ENCODE results near the gene ACYP2.
"Not testable (repeated sequence)": the region's sequence is repeated elsewhere in the genome, so short reads cannot be mapped to it uniquely, and the experiment has no call there.

The ACYP2 gene

GRCh38 chr2:54271843-54272627 lies 156.6 kb downstream of the ACYP2 start:
- DNase-seq (ENCODE audit: low read depth), result no peak

- peak; percentile 18 for DNase-seq (ENCODE audit: low read depth)
Measured at GRCh38 chr2:54274781-54275242, 159.4 kb downstream of the ACYP2 start.

GRCh38 chr2:54275541-54275940 lies 160.1 kb downstream of the ACYP2 start:
- no peak for DNase-seq (ENCODE audit: low read depth)

DNA sequence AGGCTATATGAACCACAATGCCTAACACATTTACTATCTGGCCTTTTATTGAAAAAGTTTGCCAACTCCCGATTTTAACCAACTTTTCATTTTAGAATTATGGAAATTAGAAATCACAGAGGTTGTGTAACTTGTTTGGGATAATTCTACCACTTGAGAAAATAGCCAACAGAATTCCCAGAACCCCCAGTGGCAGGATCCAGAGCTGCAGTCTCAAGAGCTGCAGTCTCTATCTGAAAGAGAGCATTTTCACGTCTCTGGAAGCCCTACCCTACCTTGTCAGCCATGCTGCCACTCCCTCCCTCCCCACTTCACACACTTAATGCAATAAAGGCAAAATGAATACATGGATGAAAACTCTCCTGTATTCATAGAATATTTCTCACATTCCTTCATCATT lies 164.0 kb downstream of the ACYP2 start:
- no peak for DNase-seq (ENCODE audit: low read depth)

DNA sequence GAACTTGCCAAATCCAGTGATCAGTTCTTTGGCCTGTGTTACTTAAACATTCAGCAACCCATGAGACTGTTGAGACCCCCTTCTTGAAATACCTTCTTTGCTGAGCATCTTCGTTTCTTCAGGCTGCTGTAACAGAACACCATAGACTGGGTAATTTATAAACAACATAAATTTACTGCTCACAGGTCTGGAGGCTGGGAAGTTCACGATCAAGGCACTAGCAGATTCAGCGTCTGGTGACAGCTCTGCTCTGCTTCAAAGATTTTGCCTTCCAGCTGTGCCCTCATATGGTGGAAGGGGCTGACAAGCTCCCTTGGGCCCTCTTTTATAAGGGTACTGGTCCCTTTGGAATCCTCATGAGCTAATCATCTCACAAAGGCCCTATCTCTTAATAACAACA lies 169.4 kb downstream of the ACYP2 start:
- DNase-seq (ENCODE audit: low read depth), result no peak

DNA sequence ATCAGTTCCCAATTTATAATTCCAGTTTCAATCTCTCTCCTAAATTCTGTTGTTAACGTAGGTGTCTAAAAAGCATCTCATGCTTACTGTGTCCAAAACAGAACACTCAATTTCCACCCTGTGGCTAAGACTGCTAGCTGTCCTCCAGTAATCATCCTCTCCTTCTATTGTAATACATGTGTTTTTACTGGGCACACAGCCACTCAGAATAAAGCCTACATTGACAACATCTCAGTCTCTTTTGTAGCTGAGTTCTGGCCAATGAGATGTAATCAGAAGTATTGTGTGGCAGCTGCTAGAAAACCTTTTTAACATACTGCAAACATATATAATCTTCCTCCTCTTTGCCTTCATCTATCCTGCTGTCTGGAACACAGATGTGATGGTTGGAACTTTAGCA lies 170.0 kb downstream of the ACYP2 start:
- DNase-seq (ENCODE audit: low read depth), result no peak

GRCh38 chr2:54287532-54287931 lies 172.1 kb downstream of the ACYP2 start:
- no peak for DNase-seq (ENCODE audit: low read depth)

DNA sequence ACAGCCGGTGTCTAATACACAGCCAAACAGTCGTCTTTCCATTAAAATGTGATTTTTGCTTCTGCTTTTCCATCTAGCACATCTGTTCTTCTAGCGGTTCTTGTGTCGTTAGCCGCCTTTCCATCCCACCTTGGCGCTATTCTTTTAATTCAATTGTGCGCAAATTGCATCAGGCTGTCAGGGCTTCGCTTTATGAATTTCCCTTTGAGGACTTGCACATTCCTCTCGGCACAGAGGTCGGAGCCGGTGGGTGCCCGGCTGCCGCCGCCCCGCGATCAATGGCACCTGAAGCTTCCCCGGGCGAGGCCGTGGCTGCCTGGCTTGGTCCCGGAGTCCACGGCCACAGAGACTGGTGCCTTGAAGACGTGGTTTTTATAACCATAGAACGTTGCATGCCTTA lies 174.5 kb downstream of the ACYP2 start:
- DNase-seq (ENCODE audit: low read depth), result no peak

GRCh38 chr2:54290356-54291025 lies 175.1 kb downstream of the ACYP2 start:
- DNase-seq (ENCODE audit: low read depth), result no peak

DNA sequence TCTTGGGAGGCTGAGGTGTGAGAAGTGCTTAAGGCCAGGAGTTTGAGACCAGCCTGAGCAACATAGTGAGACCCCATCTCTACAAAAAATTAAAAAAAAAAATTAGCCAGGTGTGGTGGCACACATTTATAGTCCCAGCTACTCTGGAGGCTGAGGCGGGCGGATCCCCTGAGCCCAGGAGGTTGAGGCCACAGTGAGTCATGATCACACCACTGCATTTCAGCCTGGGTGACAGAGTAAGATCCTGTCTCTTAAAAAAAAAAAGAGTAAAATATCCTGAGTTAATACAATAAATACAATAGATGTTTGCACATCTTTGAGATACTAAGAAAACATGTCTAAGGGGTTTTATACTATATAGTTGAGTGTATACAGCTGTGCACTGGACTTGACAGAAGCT lies 179.2 kb downstream of the ACYP2 start:
- DNase-seq (ENCODE audit: low read depth), result not testable (repeated sequence)

DNA sequence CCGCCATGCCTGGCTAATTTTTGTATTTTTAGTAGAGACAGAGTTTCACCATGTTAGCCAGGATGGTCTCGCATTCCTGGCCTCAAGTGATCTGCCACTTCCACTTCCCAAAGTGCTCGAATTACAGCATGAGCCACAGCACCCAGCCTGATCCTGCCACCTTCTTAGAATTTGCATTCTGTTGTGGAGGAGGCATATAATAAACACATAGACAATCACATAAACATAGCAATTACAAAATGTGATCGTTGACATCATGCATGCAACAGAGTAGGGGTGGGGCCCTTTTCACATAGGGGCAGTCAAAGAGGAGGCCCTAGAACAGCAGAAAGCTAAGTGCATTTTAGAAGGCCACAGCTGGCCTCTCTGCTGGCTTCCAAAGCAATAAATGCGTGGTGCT lies 180.5 kb downstream of the ACYP2 start:
- no peak for DNase-seq (ENCODE audit: low read depth)

- no peak for DNase-seq (ENCODE audit: low read depth)
Measured at GRCh38 chr2:54298514-54298913, 183.1 kb downstream of the ACYP2 start.

DNA sequence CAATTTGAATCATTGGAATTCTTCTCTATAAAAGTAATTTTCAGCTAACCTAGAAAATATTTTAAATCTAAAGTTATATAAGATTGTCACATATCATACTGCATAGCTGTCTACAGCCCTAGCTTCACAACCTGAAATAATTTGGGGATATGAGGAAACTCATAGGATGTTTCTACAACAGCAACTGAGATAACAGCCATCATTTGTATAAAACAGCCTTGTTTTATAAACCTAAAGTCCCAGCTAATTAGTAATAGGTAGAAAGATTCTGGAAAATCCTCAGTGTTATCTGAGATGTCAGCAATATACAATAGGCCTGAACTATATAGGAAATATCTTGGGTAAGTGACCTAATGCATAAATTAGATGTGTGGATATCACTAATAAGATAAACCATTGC lies 188.2 kb downstream of the ACYP2 start:
- DNase-seq (ENCODE audit: low read depth), result no peak

GRCh38 chr2:54306556-54306955 lies 191.1 kb downstream of the ACYP2 start:
- DNase-seq (ENCODE audit: low read depth), result no peak

DNA sequence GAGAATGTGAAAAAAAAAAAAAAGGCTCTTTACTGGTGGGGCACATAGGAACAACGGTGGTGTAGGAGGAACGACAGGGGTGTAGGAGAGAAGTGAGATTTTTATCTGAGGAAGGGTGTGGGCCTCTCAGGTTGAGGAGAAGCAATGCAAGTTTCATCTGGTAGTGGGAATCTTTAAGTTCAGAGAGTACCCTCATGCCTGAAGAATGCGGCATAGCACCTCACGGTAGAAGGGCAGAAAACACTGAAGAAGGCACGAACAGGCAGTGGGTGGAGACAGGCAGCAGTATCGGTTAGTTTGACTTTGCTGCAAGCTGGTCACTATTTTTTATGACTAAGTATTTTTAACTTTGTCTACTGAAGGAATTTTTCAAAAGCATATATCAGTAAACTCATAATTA lies 192.8 kb downstream of the ACYP2 start:
- peak; percentile 10 for DNase-seq (ENCODE audit: low read depth)

DNA sequence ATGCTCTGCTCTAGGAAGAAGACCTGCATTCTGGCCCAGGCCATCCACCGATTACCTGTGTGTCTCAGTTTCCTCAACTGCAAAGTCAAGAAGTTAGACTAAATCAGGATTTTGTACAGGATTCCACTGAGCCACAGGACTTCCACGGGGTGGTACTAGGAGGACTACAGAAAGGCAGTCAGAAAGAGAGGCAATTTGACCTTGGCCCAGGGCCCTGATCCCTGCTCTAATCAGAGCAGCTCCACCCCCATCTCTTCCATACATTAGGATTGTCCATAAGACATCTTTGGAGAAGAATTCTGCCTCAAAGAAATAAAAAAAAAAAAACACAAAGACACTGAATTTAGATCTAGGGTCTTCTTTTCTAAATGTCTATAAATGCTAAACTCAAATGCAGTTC lies 193.4 kb downstream of the ACYP2 start:
- no peak for DNase-seq (ENCODE audit: low read depth)

GRCh38 chr2:54310311-54310710 lies 194.9 kb downstream of the ACYP2 start:
- no peak for DNase-seq (ENCODE audit: low read depth)

DNA sequence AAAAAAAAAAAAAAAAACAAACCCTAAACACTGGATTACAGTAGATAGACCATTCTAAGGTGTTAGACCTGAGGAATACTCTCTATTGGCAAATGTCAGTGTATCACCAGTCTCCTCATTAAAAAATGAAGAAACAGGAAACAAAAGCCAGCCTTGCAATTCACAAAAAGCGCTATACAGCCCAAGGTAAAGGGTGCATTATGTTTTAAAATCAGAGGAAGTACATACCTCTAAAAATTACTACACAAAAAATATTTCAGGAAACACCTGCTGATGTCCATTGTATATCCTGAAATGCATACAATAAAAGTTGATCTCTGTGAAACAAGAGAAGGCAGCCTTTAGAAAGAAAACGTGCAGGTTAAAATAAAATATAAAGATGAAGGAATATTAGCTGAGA lies 195.5 kb downstream of the ACYP2 start:
- DNase-seq (ENCODE audit: low read depth), result no peak

GRCh38 chr2:54313147-54313546 lies 197.7 kb downstream of the ACYP2 start:
- DNase-seq (ENCODE audit: low read depth), result no peak

- DNase-seq (ENCODE audit: low read depth), result no peak
Measured at GRCh38 chr2:54317973-54318372, 202.6 kb downstream of the ACYP2 start.

DNA sequence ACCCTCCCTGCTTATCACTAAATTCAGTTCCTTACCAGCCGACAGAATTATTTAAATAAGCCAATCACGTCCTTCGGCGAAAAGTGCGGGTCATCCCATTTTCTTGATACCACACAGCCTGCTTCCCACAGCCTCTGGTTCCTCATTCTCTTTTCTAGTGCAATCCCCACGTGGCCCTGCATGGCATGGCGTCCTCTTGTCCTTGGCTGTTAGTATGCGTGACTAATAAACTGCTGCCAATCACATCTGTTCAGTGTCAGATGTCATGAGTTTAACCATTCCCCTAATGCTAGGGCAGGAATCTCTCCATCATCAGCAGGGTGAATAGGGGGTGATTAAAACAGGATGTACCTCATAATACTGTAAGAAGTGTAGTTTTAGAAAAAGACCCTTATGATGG lies 203.4 kb downstream of the ACYP2 start:
- DNase-seq (ENCODE audit: low read depth), result no peak

DNA sequence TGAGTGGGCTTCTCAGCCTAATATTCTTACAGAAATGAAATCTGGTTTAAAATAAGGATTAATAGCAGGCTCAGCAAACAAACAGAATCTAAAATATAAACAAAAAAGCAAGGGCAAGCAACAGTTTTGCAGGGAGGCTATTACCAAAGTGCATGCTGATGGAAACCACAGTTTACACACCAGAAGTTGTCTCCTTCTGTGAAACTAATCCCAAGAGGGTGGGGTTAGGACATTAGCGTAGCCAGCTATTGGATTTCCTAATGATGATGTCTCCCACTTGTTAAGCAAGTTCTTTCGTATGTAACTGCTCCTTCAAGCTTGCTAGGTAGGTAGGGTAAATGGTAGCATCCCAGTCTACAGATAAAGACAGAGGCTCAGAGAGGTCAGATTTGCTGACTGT lies 205.6 kb downstream of the ACYP2 start:
- no peak for DNase-seq (ENCODE audit: low read depth)

DNA sequence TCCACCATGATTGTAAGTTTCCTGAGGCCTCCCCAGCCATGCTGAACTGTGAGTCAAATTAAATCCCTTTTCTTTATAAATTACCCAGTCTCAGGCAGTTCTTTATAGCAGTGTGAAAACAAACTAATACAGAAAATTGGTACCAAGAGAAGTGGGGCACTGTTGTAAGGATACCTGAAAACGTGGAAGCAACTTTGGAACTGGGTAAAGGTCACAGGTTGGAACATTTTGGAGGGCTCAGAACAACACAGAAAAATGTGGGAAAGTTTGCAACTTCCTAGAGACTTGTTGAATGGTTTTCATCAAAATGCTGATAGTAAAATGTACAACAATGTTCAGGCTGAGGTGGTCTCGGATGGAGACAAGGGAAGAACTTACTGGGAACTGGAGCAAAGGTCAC lies 209.1 kb downstream of the ACYP2 start:
- DNase-seq (ENCODE audit: low read depth), result not testable (repeated sequence)

- no peak for DNase-seq (ENCODE audit: low read depth)
Measured at GRCh38 chr2:54325148-54325547, 209.7 kb downstream of the ACYP2 start.
